A549 (cell line): ENCODE results near the gene PRKD3.

Experiments used
- KDM5A ChIP-seq: fragments of 200-600 bp; sonication (generic); IDR thresholded peaks from 2 replicates; pipeline ENCODE4 v1.6.1; 2016; ENCODE audit warnings: antibody characterized with exemption, mild to moderate bottlenecking
- POLR2A ChIP-seq: IDR thresholded peaks from 2 replicates; pipeline ENCODE4 v1.6.1; 2012; ENCODE audit warnings: mild to moderate bottlenecking, low read length

- TF ChIP-seq POLR2A (peak; percentile 67), KDM5A (no peak)
These were observed 172 bp downstream of the PRKD3 start for GRCh38 chr2:37324536-37324785.
